Measurements from ENCODE around the gene MGMT. TPM values are rescaled to one million over a fixed set of nuclear protein-coding genes. Genes with fewer than 3 reads are reported as not detected.

MGMT gene
- total and polyA plus RNA-seq, 4 donors, result 28.2 to 79.1 (median 46.0) TPM

DNA sequence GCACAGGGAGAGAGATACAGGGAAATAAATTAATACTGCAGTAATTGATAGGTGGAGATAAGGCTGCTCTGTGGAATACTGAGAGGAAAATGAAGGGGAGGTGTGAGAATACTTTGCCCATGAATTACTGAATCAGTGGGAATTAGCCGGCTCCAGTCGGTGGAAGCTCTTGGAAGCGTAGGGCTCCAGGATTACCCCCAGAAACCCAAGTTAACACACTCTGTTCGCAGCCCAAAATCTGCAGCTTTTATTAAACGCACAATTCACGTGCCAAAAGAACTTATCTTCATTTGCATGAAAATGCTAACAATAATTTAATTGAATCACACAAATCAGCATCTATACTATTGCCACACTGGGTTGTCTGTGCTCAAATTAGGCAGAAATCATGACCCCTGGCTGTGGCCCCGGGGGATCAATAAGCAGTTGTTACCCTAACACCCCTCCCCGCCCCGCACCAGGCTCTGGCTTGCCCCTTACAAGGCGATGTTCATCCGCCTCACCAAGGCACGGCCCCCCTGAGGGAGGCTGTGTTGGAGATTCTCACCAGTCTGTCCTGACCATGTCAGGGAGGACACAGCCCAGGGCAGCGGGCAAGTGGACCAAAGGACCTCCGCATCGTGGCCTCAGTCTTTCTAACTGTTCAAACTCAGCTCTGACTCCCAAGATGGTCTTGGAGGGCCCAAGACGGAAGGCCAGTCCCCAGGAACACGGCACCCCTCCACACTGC lies 48.4 kb upstream of the MGMT start:
- Histone ChIP-seq H3K9me3 (ENCODE audit: control insufficient read depth in 4 of 4, low read length in 3 of 4) (no peaks in the 10 kb centered on the region), H3K9ac (ENCODE audit: low read depth in 1 of 2, low read length in 2 of 2) (no peak overlapping the region), H3K27ac (ENCODE audit: low read depth in 1 of 2, low read length in 2 of 2) (no peak overlapping the region), H3K36me3 (ENCODE audit: control insufficient read depth in 4 of 4, insufficient read depth in 3 of 4, low read depth in 1 of 4, low read length in 3 of 4) (no peaks in the 10 kb centered on the region), H3K27me3 (ENCODE audit: control insufficient read depth in 4 of 4, insufficient read depth in 4 of 4, low read length in 3 of 4) (no peaks in the 10 kb centered on the region), H3K4me1 (ENCODE audit: control insufficient read depth in 4 of 4, insufficient read depth in 4 of 4, low read length in 3 of 4) (no peaks in the 10 kb centered on the region), H3K4me3 (ENCODE audit: low read depth in 1 of 3, low read length in 3 of 3) (no peak overlapping the region)
- no peak for DNase-seq (ENCODE audit: low spot score)
- no peak for TF ChIP-seq FOXA2 (IDR thresholded peaks at IDR 0.05)
- no peak for TF ChIP-seq SP1 (IDR thresholded peaks at IDR 0.05)
- no peak for TF ChIP-seq YY1 (IDR thresholded peaks at IDR 0.05)
- TF ChIP-seq GABPA (IDR thresholded peaks at IDR 0.05 in 1 of 2, conservative IDR thresholded peaks at IDR 0.05 in 1 of 2), result no peak
- no peak for TF ChIP-seq HNF4A (conservative IDR thresholded peaks at IDR 0.05)
- TF ChIP-seq RXRA (IDR thresholded peaks at IDR 0.05), result no peak
- TF ChIP-seq, protein P1, sequence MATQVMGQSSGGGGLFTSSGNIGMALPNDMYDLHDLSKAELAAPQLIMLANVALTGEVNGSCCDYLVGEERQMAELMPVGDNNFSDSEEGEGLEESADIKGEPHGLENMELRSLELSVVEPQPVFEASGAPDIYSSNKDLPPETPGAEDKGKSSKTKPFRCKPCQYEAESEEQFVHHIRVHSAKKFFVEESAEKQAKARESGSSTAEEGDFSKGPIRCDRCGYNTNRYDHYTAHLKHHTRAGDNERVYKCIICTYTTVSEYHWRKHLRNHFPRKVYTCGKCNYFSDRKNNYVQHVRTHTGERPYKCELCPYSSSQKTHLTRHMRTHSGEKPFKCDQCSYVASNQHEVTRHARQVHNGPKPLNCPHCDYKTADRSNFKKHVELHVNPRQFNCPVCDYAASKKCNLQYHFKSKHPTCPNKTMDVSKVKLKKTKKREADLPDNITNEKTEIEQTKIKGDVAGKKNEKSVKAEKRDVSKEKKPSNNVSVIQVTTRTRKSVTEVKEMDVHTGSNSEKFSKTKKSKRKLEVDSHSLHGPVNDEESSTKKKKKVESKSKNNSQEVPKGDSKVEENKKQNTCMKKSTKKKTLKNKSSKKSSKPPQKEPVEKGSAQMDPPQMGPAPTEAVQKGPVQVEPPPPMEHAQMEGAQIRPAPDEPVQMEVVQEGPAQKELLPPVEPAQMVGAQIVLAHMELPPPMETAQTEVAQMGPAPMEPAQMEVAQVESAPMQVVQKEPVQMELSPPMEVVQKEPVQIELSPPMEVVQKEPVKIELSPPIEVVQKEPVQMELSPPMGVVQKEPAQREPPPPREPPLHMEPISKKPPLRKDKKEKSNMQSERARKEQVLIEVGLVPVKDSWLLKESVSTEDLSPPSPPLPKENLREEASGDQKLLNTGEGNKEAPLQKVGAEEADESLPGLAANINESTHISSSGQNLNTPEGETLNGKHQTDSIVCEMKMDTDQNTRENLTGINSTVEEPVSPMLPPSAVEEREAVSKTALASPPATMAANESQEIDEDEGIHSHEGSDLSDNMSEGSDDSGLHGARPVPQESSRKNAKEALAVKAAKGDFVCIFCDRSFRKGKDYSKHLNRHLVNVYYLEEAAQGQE (IDR thresholded peaks at IDR 0.05), result no peak
- TF ChIP-seq RAD21 (IDR thresholded peaks at IDR 0.05), result no peak
- TF ChIP-seq HNF4G (IDR thresholded peaks at IDR 0.05), result no peak
- TF ChIP-seq FOXA1 (IDR thresholded peaks at IDR 0.05), result no peak
- 94% methylated on average over 17 of the region's 17 CpGs for WGBS

DNA sequence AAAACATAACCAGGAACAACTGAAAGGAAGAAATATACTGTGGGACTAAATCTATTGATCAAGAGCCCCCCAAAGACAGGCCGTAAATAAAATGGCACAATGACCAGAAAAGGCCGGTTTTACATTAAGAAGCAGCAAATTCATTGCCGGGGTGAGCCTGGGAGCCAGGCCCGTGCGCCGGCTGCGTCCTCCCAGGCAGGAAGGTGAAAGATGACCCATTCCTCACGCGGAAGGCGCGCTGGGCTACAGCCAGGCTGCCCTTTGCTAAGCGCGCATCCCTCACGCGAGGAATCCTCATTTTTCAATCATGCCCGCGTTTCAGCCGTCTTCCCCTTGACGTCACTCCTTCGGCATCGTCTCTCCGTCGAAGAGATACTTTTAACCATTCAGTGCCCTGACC lies 47.6 kb upstream of the MGMT start:
- 92% methylated on average over 23 of the region's 23 CpGs for WGBS
- no peaks in the 10 kb centered on the region for H3K9me3 ChIP-seq (ENCODE audit: control insufficient read depth in 4 of 4, low read length in 3 of 4)

DNA sequence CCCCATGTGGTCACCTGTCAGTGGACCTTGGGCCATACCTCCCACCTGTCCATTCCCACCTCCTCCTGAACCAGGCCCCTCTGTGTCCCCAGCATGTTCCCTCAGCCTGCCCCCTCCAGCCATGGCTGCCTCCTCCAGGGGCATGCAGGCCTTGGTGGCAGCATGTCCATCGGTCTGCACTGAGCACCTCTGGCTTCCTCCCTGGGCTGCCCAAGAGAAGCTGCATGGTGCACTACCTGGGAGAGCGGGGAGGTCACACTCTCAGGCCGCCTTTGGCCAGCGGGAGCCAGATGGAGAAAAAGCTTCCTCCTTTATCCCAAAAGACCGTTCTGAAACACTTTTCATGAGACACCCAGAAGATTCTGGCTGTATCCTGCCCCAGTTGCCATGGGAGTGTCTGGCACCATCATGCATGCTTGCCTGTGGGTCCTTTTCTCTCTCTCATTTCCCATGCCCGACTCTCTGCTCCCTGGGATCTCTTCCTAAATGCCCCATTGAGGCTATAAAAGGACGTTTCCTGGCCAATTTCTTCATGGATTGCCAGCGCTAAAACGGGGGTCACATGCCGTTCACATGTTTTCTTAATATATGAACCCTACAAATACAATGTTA lies 45.5 kb upstream of the MGMT start:
- WGBS, result 96% methylated on average over 10 of the region's 10 CpGs
- TF ChIP-seq HNF4G (IDR thresholded peaks at IDR 0.05) (no peak), HNF4A (conservative IDR thresholded peaks at IDR 0.05) (no peak), TAF1 (conservative IDR thresholded peaks at IDR 0.05) (no peak), NR2F2 (IDR thresholded peaks at IDR 0.05) (no peak), YY1 (IDR thresholded peaks at IDR 0.05) (no peak), RXRA (IDR thresholded peaks at IDR 0.05) (no peak)
- TF ChIP-seq, protein P2, sequence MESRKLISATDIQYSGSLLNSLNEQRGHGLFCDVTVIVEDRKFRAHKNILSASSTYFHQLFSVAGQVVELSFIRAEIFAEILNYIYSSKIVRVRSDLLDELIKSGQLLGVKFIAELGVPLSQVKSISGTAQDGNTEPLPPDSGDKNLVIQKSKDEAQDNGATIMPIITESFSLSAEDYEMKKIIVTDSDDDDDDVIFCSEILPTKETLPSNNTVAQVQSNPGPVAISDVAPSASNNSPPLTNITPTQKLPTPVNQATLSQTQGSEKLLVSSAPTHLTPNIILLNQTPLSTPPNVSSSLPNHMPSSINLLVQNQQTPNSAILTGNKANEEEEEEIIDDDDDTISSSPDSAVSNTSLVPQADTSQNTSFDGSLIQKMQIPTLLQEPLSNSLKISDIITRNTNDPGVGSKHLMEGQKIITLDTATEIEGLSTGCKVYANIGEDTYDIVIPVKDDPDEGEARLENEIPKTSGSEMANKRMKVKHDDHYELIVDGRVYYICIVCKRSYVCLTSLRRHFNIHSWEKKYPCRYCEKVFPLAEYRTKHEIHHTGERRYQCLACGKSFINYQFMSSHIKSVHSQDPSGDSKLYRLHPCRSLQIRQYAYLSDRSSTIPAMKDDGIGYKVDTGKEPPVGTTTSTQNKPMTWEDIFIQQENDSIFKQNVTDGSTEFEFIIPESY (IDR thresholded peaks at IDR 0.05), result no peak
- TF ChIP-seq, protein P3, sequence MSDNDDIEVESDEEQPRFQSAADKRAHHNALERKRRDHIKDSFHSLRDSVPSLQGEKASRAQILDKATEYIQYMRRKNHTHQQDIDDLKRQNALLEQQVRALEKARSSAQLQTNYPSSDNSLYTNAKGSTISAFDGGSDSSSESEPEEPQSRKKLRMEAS (IDR thresholded peaks at IDR 0.05), result no peak
- H3K4me1 ChIP-seq (ENCODE audit: control insufficient read depth in 4 of 4, insufficient read depth in 4 of 4, low read length in 3 of 4), result no peaks in the 10 kb centered on the region
- no peak overlapping the region for H3K9ac ChIP-seq (ENCODE audit: low read depth in 1 of 2, low read length in 2 of 2)
- H3K4me3 ChIP-seq (ENCODE audit: low read depth in 1 of 3, low read length in 3 of 3), result no peak overlapping the region
- H3K27ac ChIP-seq (ENCODE audit: low read depth in 1 of 2, low read length in 2 of 2), result no peak overlapping the region
- no peaks in the 10 kb centered on the region for H3K36me3 ChIP-seq (ENCODE audit: control insufficient read depth in 4 of 4, insufficient read depth in 3 of 4, low read depth in 1 of 4, low read length in 3 of 4)
- H3K27me3 ChIP-seq (ENCODE audit: control insufficient read depth in 4 of 4, insufficient read depth in 4 of 4, low read length in 3 of 4), result no peaks in the 10 kb centered on the region
- H3K9me3 ChIP-seq (ENCODE audit: control insufficient read depth in 4 of 4, low read length in 3 of 4), result no peaks in the 10 kb centered on the region
- no peak for DNase-seq (ENCODE audit: low spot score)

More for the DNA sequence above, 47.6 kb upstream of the MGMT start:
- Histone ChIP-seq H3K4me1 (ENCODE audit: control insufficient read depth in 4 of 4, insufficient read depth in 4 of 4, low read length in 3 of 4) (no peaks in the 10 kb centered on the region), H3K4me3 (ENCODE audit: low read depth in 1 of 3, low read length in 3 of 3) (no peak overlapping the region), H3K36me3 (ENCODE audit: control insufficient read depth in 4 of 4, insufficient read depth in 3 of 4, low read depth in 1 of 4, low read length in 3 of 4) (no peaks in the 10 kb centered on the region), H3K9ac (ENCODE audit: low read depth in 1 of 2, low read length in 2 of 2) (no peak overlapping the region), H3K27me3 (ENCODE audit: control insufficient read depth in 4 of 4, insufficient read depth in 4 of 4, low read length in 3 of 4) (no peaks in the 10 kb centered on the region), H3K27ac (ENCODE audit: low read depth in 1 of 2, low read length in 2 of 2) (no peak overlapping the region)
- DNase-seq (ENCODE audit: low spot score), result no peak
- TF ChIP-seq TAF1 (conservative IDR thresholded peaks at IDR 0.05) (no peak), NR2F2 (IDR thresholded peaks at IDR 0.05) (no peak), FOXA1 (IDR thresholded peaks at IDR 0.05) (no peak)

Data from liver (tissue), 9 donors.